H1 (cell line): ENCODE measurements around the gene NUP133.
"Not testable (repeated sequence)": the region's sequence is repeated elsewhere in the genome, so short reads cannot be mapped to it uniquely, and the experiment has no call there.

ENCODE experiments used
- BCL11A ChIP-seq, 2 experiments: IDR thresholded peaks; one replicate each; pipeline ENCODE4 v1.6.1; 2011; ENCODE audit warnings: low read depth in 2 of 2, low read length in 2 of 2, mild to moderate bottlenecking in 2 of 2
- CEBPB ChIP-seq: IDR thresholded peaks from 2 replicates; pipeline ENCODE4 v1.6.1; 2012; ENCODE audit warnings: low read depth, low read length
- CTCF ChIP-seq, 3 experiments: IDR thresholded peaks; 1 replicate in 2 of 3; 2 replicates in 1 of 3; pipeline versions ENCODE4 v1.5.1 to v1.6.1; 2011; ENCODE audit warnings: low read length in 3 of 3, mild to moderate bottlenecking in 3 of 3, inconsistent platforms in 2 of 3, low read depth in 1 of 3, moderate library complexity in 1 of 3; ENCODE audit not compliant: insufficient read depth in 1 of 3; ENCODE audit errors: control extremely low read depth in 1 of 3
- EGR1 ChIP-seq: IDR thresholded peaks from 2 replicates; pipeline ENCODE4 v1.6.1; 2011; ENCODE audit warnings: low read depth, low read length, borderline replicate concordance
- EP300 ChIP-seq, 2 experiments: IDR thresholded peaks; 1 replicate in 1 of 2; 2 replicates in 1 of 2; pipeline ENCODE4 v1.6.1; 2011 to 2012; ENCODE audit warnings: low read depth in 2 of 2, low read length in 2 of 2, mild to moderate bottlenecking in 2 of 2, borderline replicate concordance in 1 of 2, inconsistent platforms in 1 of 2, moderate library complexity in 1 of 2
- EZH2 ChIP-seq: fragments of 200-600 bp; sonication (generic); IDR thresholded peaks from 2 replicates; pipeline ENCODE4 v1.7.1; 2012; ENCODE audit warnings: low read depth, mild to moderate bottlenecking, moderate library complexity, low read length, inconsistent platforms; ENCODE audit not compliant: severe bottlenecking
- GTF2F1 ChIP-seq: IDR thresholded peaks from 2 replicates; pipeline ENCODE4 v1.6.1; 2012; ENCODE audit warnings: low read depth, low read length, improper control_type of control experiment, borderline replicate concordance
- POLR2A ChIP-seq, 2 experiments: IDR thresholded peaks; 1 replicate in 1 of 2; 2 replicates in 1 of 2; pipeline ENCODE4 v1.6.1; 2011; ENCODE audit warnings: low read depth in 2 of 2, low read length in 2 of 2, mild to moderate bottlenecking in 2 of 2; ENCODE audit errors: control extremely low read depth in 1 of 2
- SP1 ChIP-seq: IDR thresholded peaks from 2 replicates; pipeline ENCODE4 v1.6.1; 2011; ENCODE audit warnings: low read depth, low read length
- TEAD4 ChIP-seq: IDR thresholded peaks from 2 replicates; pipeline ENCODE4 v1.6.1; 2012; ENCODE audit warnings: low read depth, low read length, inconsistent platforms, mixed read lengths
- YY1 ChIP-seq: IDR thresholded peaks from 2 replicates; pipeline ENCODE4 v1.6.1; 2011; ENCODE audit warnings: low read depth, mild to moderate bottlenecking, low read length

GRCh38 chr1:229511625-229512024, 3.5 kb upstream of the NUP133 start:
- TF ChIP-seq CTCF (IDR thresholded peaks at IDR 0.05; ENCODE audit: control extremely low read depth in 1 of 3, insufficient read depth in 1 of 3, low read depth in 1 of 3, low read length in 3 of 3); EP300 (IDR thresholded peaks at IDR 0.05; ENCODE audit: borderline replicate concordance in 1 of 2, low read depth in 2 of 2, low read length in 2 of 2); GTF2F1; POLR2A (IDR thresholded peaks at IDR 0.05; ENCODE audit: control extremely low read depth in 1 of 2, low read depth in 2 of 2, low read length in 2 of 2); SP1; EGR1; YY1; CEBPB; TEAD4; BCL11A (IDR thresholded peaks at IDR 0.05; ENCODE audit: low read depth in 2 of 2, low read length in 2 of 2); EZH2: not testable (repeated sequence)
